GM18858 (cell line): ENCODE data around the gene FBLN2.

ENCODE experiments used
- ATAC-seq: cut with Tn5 transposase; IDR thresholded peaks from one replicate; pipeline ENCODE4 v1.9.1; 2021; ENCODE audit not compliant: unreplicated experiment

FBLN2 gene

GRCh38 chr3:13530241-13531009 is 18.5 kb upstream of the FBLN2 start:
- no peak for ATAC-seq

- no peak for ATAC-seq
Observed at GRCh38 chr3:13532085-13532484, 16.8 kb upstream of the FBLN2 start.

DNA sequence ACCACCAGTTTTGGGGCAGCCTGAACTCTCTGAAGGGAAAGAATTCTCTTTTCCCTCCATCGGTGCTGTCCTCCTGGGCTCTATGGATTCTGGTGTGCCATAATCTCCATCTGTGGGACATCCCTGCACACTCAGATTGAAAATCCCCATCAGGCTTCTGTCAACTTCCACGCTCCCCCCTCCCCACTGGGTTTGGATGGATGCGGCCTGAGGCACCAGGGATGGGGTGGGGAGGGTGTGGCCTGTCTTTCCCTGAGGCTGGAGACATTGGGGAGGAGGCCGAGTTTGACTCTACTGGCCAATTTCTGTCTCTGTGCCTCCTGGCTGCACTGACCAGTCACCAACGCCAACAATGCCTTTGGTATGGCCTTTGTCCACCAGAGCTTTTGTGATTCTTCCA is 16.3 kb upstream of the FBLN2 start:
- ATAC-seq = no peak

DNA sequence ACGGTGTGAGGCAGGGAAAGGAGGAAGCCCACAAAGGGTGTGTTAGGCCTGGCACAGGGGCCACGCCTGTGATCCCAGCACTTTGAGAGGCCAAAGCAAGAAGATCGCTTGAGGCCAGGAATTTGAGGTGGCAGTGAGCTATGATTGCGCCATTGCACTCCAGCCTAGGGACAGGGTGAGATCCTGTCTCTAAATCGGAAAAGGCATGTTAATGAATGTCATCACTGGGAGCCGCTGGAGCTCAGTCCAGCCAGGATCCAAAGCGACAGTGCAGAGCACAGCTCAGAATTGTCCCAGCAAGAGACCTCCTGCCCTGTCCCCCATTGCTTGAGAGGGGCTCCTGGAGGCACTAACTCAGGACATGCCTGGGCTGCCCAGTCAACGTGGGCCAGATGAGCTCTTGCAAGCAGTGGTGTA is 15.0 kb upstream of the FBLN2 start:
- ATAC-seq = no peak

DNA sequence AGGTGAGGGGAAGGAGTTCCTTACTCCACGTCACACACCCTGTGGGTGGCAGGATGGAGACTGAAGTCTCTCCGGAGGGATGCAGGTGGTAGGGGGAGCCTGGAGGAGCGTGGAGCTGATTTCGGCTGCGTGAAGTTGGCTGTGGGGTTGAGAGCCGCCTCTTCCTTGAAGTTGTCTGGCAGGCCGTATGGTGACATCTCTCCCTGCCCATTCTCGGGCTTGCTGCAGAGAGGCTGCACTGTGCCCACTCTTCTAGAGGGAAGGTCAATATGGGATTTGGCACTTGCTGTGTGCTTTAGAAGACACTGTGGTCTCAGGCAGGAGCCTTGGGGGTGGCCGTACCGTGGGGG is 13.4 kb upstream of the FBLN2 start:
- no peak for ATAC-seq

- no peak for ATAC-seq
Observed at GRCh38 chr3:13535905-13536304, 13.0 kb upstream of the FBLN2 start.

- no peak for ATAC-seq
Observed at GRCh38 chr3:13536432-13536831, 12.5 kb upstream of the FBLN2 start.

DNA sequence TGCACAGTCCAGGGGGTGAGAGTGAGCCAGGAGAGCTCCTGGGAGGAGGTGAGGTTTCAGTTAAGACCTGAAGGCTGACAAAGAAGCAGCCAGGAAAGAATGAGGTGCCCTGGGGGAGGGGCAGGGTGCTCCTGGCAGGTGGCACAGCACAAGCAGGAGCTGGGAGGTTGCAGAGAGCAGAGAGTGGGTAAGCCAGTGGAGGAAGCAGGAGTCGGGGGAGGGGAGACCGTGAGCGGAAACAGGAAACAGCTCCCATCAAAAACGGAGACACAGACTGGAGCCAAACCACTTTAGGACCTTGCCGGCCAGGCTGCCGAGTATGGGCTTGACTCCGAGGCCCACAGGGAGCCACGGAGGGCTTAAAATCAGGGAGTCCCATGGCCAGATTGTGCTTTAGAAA is 12.1 kb upstream of the FBLN2 start:
- no peak for ATAC-seq

DNA sequence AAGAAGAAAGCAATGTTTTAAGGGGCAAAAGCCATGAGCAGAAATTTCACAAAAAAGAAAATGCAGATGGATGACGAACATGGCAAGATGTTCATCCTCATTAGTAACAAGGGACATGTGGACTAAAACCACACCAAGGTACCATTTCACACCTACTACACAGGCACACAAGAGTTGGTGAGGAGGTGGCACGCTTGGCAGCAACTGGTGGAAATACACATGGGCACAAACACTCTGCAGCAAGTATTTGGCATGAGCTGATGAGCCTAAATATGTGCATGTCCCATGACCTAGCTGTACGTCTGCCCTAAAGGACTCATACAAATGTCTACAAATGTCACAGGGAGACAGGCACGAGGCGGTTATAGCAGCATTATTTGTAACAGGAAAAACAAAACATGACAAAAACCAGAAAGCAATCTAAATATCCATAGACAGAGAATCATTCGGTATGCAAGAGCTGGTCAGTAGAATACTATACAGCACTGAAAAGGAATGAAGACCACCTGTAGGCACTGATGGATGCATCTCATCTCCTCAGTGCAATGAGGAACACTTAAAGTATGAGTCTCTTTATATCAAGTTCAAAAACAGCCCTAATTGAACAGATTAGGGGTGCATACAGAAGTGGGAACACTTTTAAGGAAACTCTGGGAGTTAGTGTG is 11.5 kb upstream of the FBLN2 start:
- ATAC-seq = no peak

DNA sequence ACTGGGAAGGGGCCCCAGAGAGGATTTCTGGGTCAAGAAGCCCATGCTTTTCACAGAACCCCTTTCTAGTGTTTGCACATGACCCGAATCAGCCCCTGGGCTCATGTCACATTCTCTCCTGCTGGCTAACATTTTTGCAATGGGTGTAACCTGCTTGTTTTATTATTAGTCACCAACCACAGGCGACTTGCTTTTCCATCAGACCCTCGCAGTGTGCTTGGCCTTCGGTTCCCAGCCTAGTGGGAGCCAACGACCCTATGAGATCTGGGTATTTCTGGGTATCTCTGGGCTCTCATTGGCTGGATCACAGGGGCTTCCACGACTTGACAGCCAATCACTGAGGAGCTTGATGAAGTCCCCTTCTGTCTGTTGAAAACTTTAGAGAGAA is 11.0 kb upstream of the FBLN2 start:
- ATAC-seq = no peak

GRCh38 chr3:13538520-13539291 is 10.2 kb upstream of the FBLN2 start:
- ATAC-seq = no peak

DNA sequence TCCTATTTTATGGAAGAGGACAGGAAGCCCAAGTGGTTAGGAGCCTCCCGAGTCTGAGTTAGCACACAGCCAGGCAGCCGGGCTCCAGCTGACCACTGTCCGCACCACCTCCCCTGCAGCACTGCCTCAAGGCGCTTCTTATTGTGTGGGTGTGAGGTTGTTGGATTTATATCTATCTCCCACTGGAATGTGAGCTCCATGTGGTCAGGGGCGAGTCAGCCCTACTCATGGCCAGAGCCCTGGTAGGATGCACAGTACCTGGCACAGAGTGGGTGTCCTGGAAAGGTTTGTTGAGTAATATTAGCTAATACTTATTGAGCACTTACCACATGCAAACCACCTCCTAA is 9.7 kb upstream of the FBLN2 start:
- no peak for ATAC-seq

DNA sequence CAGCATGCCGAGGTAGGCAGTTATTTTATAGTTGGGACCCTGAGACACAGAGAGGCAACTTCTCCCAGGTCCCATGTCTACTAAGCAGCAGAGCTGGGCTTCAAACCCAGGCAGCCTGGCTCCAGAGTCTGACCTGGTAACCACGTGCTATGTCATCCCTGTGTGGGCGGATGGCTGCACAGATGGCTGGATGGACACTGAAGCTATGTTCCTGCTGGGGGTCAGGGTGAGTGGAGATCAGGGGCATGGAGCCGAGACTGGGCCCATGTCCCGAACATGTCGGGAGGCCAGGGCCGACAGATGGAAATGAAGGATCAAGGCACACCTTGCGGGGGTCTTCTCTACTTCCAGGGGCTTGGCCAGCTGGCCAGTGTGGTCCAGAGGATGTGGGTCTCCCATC is 9.3 kb upstream of the FBLN2 start:
- ATAC-seq = no peak

GRCh38 chr3:13540297-13540995 is 8.5 kb upstream of the FBLN2 start:
- no peak for ATAC-seq

GRCh38 chr3:13541691-13542090 is 7.2 kb upstream of the FBLN2 start:
- ATAC-seq = no peak

DNA sequence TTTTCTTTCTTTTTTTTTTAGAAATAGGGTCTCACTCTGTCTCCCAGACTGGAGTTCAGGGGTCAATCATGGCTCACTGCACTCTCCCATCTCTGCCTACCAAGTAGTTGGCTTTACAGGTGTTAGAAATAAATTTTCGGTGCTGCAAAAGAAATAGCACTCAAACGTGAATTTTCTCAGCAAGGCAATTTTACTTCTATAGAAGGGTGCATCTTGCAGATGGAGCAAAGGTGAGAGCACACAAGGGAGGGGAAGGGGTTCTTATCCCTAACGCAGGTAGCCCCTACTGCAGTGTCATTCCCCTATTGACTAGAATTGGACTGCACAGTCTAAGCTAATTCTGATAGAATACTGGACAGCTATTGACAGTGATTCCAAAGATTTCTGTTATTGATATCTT is 6.8 kb upstream of the FBLN2 start:
- no peak for ATAC-seq

- no peak for ATAC-seq
Observed at GRCh38 chr3:13543253-13543652, 5.7 kb upstream of the FBLN2 start.

GRCh38 chr3:13544293-13544831 is 4.6 kb upstream of the FBLN2 start:
- no peak for ATAC-seq

DNA sequence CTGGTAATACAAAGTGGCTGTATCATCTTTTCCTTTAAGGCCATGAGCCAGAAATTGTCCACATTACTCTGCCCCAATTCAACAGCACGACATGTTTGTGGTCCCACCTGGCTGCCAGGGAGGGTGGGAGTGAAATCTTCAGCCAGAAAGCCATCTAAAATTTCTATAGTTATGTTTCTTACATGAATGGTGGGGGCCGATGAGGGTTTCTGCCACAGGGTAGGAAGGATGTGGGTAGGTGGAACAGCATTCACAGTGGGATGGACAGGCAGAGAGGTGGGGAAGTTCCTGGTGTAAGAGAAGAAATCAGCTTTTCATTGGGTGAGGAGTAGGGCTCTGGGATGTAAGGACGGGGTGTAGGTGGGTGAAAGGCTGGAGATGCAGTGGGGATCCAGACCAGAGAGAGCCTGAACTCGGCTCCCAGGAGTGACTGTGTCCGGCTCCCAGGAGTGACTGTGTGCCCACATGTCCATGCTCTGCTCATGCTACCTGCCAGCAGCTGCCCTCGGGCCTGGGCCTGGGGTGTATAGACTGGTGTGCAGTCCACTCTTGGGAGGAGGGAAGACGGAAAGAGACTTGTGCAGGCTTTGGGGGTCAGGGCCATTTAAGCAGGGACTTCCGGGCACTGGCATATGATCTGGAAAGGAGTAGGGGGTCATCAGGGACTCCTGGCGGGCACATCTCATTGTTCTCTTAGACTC is 3.8 kb upstream of the FBLN2 start:
- ATAC-seq = no peak

DNA sequence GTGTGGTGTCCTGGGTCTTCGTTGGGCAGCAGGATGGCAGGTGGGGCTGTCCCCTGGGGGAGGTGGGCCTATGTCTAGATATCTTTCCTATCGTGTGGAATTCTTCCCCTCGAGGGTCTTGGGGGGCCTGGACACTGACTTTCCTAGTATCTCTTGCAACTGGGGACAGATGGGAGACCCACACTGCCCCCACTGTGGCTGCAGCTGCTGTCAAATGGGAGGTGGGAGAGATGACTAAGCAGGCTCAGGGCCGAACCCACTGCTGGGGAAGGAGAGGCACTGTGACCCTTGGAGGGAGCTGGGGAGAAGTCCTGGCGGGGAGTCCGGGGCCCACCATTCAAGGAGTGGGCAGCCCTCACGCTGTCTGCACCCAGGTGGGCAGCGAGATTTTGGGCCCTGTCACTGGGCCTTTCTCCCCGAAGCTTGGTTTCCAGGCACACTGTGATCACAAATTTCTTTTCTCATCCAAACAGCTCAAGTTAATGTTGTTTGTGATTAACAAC is 2.9 kb upstream of the FBLN2 start:
- no peak for ATAC-seq
